ENCODE measurements around the gene PCDHGC3. TPM values are rescaled to one million over a fixed set of nuclear protein-coding genes. Genes with fewer than 3 reads are reported as not detected.

The PCDHGC3 gene
- total RNA-seq, 2 experiments from 2014 or later = 27.2 to 59.7 TPM

DNA sequence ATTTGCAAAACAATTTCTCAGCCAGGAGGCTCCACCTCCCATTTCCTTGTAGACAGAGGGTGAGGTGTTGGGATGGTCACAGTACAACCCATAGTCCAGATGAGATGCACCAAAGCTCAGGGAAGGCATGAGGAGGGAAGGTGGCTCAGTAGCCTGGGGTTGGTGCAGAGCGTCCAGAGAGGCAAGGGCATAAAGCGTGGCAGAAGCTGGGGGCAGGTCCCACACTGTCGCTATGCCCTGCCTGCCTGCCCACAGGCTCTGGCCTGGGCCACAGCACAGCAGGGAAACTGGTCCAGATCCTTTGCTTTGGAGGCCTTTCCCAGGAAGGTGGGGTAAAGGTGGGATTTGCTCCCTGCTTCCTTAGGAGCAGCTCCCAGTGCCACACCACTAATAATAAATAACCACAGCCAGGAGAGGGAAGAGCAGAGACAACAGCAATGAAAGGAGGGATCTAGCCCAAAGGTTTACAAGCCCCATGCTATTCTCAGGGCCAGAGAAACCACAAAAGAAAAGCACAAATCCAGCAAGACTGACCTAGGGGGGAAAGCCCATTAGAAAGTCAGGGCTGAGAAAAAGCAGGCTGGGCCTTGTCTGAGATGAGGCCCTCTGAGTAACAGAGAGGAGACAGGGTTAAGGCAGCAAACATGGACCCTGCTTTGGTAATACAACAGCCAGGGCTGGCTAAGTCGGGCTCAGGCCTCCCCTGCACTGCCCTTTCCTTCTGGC, 40.3 kb downstream of the PCDHGC3 start:
- no peaks in the 10 kb centered on the region for H3K9me2 ChIP-seq (ENCODE audit: insufficient read depth, low read length)
- H4K20me1 ChIP-seq (ENCODE audit: insufficient read depth, low read length) = no peaks in the 10 kb centered on the region
- H3K4me3 ChIP-seq (ENCODE audit: low read depth, low read length, poor library complexity, severe bottlenecking) = peak overlapping the region; percentile 31
- no TSS peak for BruUV-seq (replicated peaks)
- ChIA-PET CTCF (ENCODE audit: unreplicated experiment) (interaction anchor here (1.9 to 9.6 kb wide), 3 partner anchors 11 to 42 kb away, joined by 8 to 138 read pairs (median 11); partner anchors contain the start of gene PCDHGC3), POLR2A (interaction anchor here (0.8 to 17.7 kb wide), 10 partner anchors 9 to 196 kb away, joined by 3 to 328 read pairs (median 5); partner anchors contain the start of genes PCDHGC3, PCDHGC4, RELL2 and TAF7)
- H3K27ac ChIP-seq (ENCODE audit: low read depth, low read length, poor library complexity, severe bottlenecking) = peak overlapping the region; percentile 99
- no peaks in the 10 kb centered on the region for H3K9me3 ChIP-seq (ENCODE audit: low read length)
- peak overlapping the region; percentile 94 for H3K4me2 ChIP-seq (ENCODE audit: low read length)
- DNase-seq (ENCODE audit: low spot score) = peak; percentile 16
- intact Hi-C loops (cut with micrococcal nuclease; ENCODE audit: unreplicated experiment) = loop anchor here (2.0 to 10.0 kb wide), 2 partner anchors 43 to 99 kb away; partner anchors contain the start of gene DIAPH1
- H3K79me2 ChIP-seq (ENCODE audit: insufficient read depth, low read depth, low read length) = peaks cover 5% of the 10 kb centered on the region; the same call in 1 of the 2 replicates
- no peak overlapping the region for H2AFZ ChIP-seq (ENCODE audit: low read length)
- peaks cover 83% of the 10 kb centered on the region for H3K4me1 ChIP-seq (ENCODE audit: insufficient read depth, low read length, poor library complexity, severe bottlenecking)
- H3K36me3 ChIP-seq (ENCODE audit: insufficient read depth, low read length) = peaks cover 81% of the 10 kb centered on the region
- no peak for TF ChIP-seq EZH2phosphoT487 (IDR thresholded peaks at IDR 0.05; ENCODE audit: borderline replicate concordance, low read depth, low read length)
- no peak for TF ChIP-seq CTCF (conservative IDR thresholded peaks at IDR 0.05; ENCODE audit: low read length)

DNA sequence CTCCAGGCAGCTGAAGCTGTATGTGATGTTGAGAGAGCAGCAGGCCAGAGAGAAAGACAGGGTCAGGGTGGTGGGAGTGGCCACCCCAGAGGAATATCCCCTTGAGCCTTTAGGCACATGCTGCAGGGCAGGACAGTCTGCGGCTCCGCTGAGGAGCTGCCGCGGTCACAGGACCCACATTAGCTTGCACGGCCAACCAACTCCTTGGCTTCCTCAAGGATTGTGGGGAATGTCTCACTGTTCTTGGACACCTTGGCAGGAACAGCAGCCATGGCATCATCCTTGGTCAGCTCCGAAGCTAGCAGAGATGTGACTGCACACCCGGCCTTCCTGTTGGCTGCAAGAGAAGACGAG, 40.9 kb downstream of the PCDHGC3 start:
- H2AFZ ChIP-seq (ENCODE audit: low read length) = no peak overlapping the region
- peaks cover 2% of the 10 kb centered on the region; the same call in 1 of the 2 replicates for H3K79me2 ChIP-seq (ENCODE audit: insufficient read depth, low read depth, low read length)
- H3K27ac ChIP-seq (ENCODE audit: low read depth, low read length, poor library complexity, severe bottlenecking) = peak overlapping the region; percentile 99
- H3K9me2 ChIP-seq (ENCODE audit: insufficient read depth, low read length) = no peaks in the 10 kb centered on the region
- CTCF ChIA-PET (ENCODE audit: unreplicated experiment) = interaction anchor here (1.9 kb wide), 1 partner anchor 41 kb away, joined by 8 read pairs; the partner anchor contains the start of gene PCDHGC3
- H3K4me2 ChIP-seq (ENCODE audit: low read length) = 0 out of 2 replicates have a peak overlapping the region, but pooled peaks have one; percentile 94
- POLR2A ChIA-PET = interaction anchor here (0.8 to 17.7 kb wide), 4 partner anchors 9 to 92 kb away, joined by 3 to 328 read pairs (median 16); partner anchors contain the start of gene PCDHGC3
- peaks cover 77% of the 10 kb centered on the region for H3K4me1 ChIP-seq (ENCODE audit: insufficient read depth, low read length, poor library complexity, severe bottlenecking)
- no peak for DNase-seq (ENCODE audit: low spot score)
- no TSS peak for BruUV-seq (replicated peaks)
- H3K9me3 ChIP-seq (ENCODE audit: low read length) = no peaks in the 10 kb centered on the region
- no peak for TF ChIP-seq EZH2phosphoT487 (IDR thresholded peaks at IDR 0.05; ENCODE audit: borderline replicate concordance, low read depth, low read length)
- no peak for TF ChIP-seq CTCF (conservative IDR thresholded peaks at IDR 0.05; ENCODE audit: low read length)
- no peaks in the 10 kb centered on the region for H4K20me1 ChIP-seq (ENCODE audit: insufficient read depth, low read length)
- intact Hi-C loops (cut with micrococcal nuclease; ENCODE audit: unreplicated experiment) = loop anchor here (10.0 kb wide), 1 partner anchor 98 kb away; the partner anchor contains the start of gene DIAPH1
- no peak overlapping the region for H3K4me3 ChIP-seq (ENCODE audit: low read depth, low read length, poor library complexity, severe bottlenecking)
- H3K36me3 ChIP-seq (ENCODE audit: insufficient read depth, low read length) = peaks cover 81% of the 10 kb centered on the region
